Measurements from ENCODE around the gene MRPL45. TPM values are rescaled to one million over a fixed set of nuclear protein-coding genes. Genes with fewer than 3 reads are reported as not detected.

MRPL45 gene
- total and polyA plus RNA-seq, 9 of the 15 experiments (the other 6 are each of a cell fraction or from before 2014, with no cell fraction given) = 48.4 to 228 (median 76.8) TPM

DNA sequence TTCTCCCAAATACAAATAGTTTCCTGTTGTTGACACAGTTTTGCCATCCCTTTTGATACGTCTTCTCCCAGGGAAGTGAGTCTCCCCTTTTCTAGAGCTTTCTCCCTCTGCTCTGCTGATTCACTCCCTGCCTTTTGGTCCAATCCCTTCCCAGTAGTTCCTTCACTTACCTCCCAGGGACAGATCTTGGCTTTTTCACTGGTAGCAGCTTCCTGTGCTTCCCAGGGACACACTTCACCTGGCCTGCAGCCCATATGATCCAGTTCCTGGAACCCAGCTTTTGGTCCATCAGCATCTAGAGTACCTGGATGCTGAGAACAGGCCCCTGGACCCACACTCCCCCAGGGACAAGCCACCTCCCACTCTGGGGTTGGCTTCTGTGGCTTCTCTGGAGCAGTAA lies 31.0 kb downstream of the MRPL45 start (continued):
- TF ChIP-seq RAD51 (IDR thresholded peaks at IDR 0.05; ENCODE audit: borderline replicate concordance, low read depth) (no peak), KDM5B (IDR thresholded peaks at IDR 0.05; ENCODE audit: insufficient replicate concordance, low read depth, low read length) (no peak)

DNA sequence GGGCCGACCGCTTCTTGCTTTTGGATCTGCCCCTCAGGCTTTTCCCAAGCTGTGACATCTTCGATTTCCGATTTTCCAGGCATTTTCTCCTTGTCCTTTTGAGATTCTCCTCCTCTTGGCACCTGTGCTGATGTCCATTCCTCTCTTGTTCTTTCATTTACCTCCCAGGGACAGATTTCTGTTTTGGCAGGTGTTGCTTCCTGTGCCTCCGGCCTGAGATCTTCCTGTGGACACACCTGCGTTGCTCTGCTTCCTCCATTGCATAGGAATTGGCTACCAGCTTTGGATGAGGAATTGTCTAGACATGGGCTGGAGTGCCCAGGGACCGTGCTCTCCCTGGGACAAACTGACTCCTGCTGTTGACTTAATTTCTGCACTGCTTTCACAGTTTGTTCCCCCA lies 31.7 kb downstream of the MRPL45 start:
- ChIA-PET POLR2A (interaction anchor here (0.6 to 1.6 kb wide), 9 partner anchors 10 to 84 kb away, joined by 3 to 6 read pairs (median 3); no protein-coding TSS in a partner anchor), CTCF (ENCODE audit: low intra/inter-chr PET ratio) (no interaction called here)
- no TSS peak for BruUV-seq (replicated peaks)
- in situ Hi-C loops (cut with MboI) = no loop called here
- Histone ChIP-seq H4K20me1 (replicated peaks; ENCODE audit: control insufficient read depth, insufficient read depth, low read length) (0 out of 2 replicates have a peak, but pooled peaks cover 9% of the 10 kb centered on the region), H3K9me3 (replicated peaks; ENCODE audit: control insufficient read depth, insufficient read depth, low read depth, low read length) (no peaks in the 10 kb centered on the region), H3K27me3 (ENCODE audit: control insufficient read depth in 2 of 2, insufficient read depth in 2 of 2, low read length in 2 of 2) (peaks cover 52 to 65% of the 10 kb centered on the region in 2 experiments; a peak in 4 of 5 replicates), H3K4me2 (ENCODE audit: insufficient read depth, low read length) (no peak overlapping the region), H3K4me1 (replicated peaks in 1 of 2; ENCODE audit: control insufficient read depth in 2 of 2, insufficient read depth in 2 of 2, low read length in 2 of 2) (peaks cover 7 to 10% of the 10 kb centered on the region in 2 experiments; a peak in 3 of 5 replicates), H3K36me3 (ENCODE audit: control insufficient read depth, insufficient read depth, low read length) (peaks cover 5% of the 10 kb centered on the region; the same call in 1 of the 3 replicates), H3K9me1 (ENCODE audit: control insufficient read depth, insufficient read depth, low read length) (peaks cover 6% of the 10 kb centered on the region), H3K79me2 (ENCODE audit: control insufficient read depth, insufficient read depth, low read length) (no peaks in the 10 kb centered on the region), H2AFZ (ENCODE audit: low read depth, low read length) (no peak overlapping the region), H3K9ac (ENCODE audit: insufficient read depth in 1 of 2, low read depth in 2 of 2, low read length in 2 of 2) (no peak overlapping the region), H3K27ac (ENCODE audit: extremely low read depth, low read depth, low read length) (no peak overlapping the region), H3K4me3 (no peak overlapping the region)
- whole genome bisulfite sequencing (ENCODE audit: insufficient coverage, low coverage, missing lambda C conversion rate) = 1% methylated on average over 7 of the region's 7 CpGs
- intact Hi-C loops (cut with micrococcal nuclease) = no loop called here
- TF ChIP-seq, protein P1, sequence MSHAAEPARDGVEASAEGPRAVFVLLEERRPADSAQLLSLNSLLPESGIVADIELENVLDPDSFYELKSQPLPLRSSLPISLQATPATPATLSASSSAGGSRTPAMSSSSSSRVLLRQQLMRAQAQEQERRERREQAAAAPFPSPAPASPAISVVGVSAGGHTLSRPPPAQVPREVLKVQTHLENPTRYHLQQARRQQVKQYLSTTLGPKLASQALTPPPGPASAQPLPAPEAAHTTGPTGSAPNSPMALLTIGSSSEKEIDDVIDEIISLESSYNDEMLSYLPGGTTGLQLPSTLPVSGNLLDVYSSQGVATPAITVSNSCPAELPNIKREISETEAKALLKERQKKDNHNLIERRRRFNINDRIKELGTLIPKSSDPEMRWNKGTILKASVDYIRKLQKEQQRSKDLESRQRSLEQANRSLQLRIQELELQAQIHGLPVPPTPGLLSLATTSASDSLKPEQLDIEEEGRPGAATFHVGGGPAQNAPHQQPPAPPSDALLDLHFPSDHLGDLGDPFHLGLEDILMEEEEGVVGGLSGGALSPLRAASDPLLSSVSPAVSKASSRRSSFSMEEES (CRISPR knock-in tag; IDR thresholded peaks at IDR 0.05) = no peak
- TF ChIP-seq ZNF551 (CRISPR knock-in tag; IDR thresholded peaks at IDR 0.05) = no peak
- no peak for TF ChIP-seq OTX1 (CRISPR knock-in tag; IDR thresholded peaks at IDR 0.05)
- no peak for TF ChIP-seq ZNF354B (CRISPR knock-in tag; IDR thresholded peaks at IDR 0.05)
- no peak for TF ChIP-seq ZNF174 (CRISPR knock-in tag; IDR thresholded peaks at IDR 0.05)
- no peak for TF ChIP-seq IFI16 (CRISPR knock-in tag; IDR thresholded peaks at IDR 0.05)
- ATAC-seq (no peak), DNase-seq (ENCODE audit: extremely low read depth in 1 of 4, low spot score in 3 of 4) (no peak), FAIRE-seq (no peak)

All from K562 (cell line).